NCI-H2227 treated with DMSO at 0.1 percent for 48 hours (cell line): Measurements from ENCODE around the gene SIM2.

Source experiments
- DNase-seq: peaks from one replicate; lab custom pipeline; 2025; lab: John Stamatoyannopoulos, UW

Gene SIM2

DNA sequence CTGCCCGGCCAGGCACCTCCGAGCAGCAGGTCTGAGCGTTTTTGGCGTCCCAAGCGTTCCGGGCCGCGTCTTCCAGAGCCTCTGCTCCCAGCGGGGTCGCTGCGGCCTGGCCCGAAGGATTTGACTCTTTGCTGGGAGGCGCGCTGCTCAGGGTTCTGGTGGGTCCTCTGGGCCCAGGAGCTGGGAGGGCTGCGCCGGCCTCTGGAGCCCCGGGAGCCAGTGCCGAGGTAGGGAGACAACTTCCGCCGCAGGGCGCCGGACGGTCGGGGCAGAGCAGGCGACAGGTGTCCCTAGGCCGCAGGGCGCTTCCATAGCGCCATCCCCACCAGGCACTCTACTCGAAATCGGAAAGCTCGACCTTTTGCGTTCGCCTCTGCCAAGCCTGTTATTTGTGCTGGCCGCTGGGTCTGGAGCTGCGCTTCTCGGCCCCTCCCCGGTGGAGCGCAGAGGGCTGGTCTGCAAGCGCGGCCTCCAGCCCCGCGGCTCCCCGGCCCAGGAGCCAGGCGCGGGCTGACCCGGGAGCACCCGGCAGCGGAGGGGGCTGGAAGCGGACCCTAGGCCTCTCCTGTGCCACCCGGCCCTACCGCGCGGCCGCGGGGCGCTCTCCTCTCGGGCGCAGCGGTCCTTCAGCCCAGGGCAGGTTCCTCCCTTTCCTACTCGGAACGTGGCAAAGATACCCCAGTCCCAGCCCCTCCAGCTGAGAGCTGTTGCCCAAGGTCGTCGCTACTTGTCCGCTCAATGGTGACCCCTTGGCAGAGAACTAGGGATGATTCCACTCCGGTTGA lies 2.2 kb downstream of the SIM2 start:
- DNase-seq, result no peak

DNA sequence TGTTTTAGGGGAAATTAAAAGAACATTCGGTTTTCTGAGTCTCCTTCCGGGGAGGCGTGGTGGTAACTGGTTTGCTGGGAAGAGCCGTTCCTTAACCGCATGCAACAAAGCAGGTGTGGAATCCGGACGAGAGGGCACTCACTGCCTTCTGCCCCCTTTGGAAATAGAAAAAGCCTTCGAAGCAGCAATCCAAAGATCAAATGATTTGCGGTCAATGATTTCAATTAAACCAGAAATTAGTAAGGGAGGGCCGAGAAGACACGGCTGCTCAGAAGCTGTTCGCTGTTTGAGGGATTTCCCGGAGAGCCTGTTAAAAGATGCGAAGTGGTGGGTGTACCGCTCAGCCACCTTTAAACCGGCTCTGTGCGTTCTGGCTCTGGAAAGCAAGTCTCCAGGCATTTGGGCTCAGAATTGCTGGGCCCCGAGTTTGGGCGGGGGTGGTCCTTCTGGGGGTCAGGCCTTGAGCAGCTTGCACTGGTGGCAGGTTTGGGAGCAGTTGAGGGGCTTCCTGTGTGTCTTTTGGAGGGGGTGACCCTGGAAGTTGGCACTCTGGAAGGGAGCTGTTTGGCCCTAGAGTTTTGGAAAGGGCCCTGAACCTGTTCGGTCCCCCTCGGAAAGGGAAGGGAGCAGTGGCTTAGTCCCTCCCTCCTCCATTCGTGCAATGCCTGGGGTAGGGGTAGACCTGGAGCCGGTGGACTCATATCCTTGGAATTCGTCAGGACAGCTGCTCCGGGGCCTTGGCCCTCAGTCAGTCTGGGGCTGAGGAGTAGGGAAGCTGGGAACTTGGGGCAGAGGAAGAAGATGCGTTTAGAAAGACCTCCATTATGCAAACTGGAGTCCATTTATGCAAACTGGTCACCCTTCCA lies 3.1 kb downstream of the SIM2 start:
- DNase-seq, result no peak

DNA sequence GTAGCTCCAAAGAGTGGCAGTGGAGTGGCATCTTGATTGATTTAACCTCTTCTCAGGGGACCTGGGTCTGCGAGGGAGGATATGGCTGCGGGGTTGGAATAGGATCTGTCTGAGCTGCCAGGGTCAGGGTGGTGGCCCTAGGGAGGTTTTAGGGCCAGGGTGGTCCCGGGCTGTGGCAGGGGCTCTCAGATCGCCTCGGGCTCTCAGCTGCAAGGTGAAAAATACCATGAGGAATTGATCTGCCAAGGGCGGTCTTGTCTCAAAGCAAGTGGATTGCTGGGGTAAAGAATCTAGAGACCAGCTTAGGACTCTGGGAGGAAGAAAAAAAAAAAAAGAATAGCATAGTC lies 3.7 kb downstream of the SIM2 start:
- DNase-seq, result no peak

DNA sequence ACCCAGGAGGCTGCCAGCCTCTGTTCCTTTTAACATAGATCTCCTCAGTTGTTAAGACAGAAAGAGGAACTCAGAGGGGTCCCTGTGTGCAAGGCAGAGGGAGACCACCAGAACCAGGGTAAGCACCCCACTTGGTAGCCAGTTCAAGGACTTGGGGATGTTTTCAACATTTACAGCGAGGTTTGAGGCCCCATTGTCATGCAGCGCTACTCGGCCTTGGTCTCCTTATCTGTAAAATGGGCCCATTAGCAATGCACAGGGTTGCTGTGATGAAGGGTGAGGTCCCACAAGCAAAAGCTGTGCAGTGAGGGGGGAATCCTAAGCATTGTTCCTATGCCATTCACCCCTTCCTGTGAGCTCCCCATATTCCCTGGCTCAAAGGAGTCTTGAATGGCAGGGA lies 4.2 kb downstream of the SIM2 start:
- no peak for DNase-seq

DNA sequence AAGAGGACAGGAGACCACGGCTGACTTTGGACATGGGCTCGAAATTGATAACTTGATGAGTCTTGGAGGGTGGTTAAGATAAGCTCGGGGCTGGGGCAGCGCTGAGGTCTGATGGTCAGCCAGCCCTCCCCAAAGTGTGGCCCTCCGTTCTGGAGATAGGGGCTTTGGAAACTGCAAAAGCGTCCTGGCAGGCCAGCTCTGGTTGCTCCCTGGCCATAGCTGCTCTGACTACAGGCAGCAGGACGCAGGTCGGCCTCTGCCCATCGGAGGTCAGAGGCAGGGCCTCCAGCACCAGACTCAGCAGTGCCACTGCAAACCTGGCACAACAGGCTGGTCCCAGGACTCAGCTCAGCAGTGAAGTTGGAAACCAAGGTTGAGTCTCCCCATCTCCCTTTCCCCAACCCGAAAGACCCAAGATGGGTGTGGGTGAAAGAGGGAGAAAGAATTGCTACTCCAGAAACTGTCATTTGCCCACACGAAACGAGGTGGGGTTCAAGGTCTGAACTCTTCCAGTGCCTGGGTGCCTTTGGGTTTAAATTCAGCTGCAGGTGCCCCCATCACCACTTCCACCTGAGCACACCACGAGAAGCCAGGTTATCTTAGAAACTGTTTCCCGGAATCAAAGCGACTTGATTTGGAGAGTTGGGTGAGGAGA lies 4.8 kb downstream of the SIM2 start:
- no peak for DNase-seq

DNA sequence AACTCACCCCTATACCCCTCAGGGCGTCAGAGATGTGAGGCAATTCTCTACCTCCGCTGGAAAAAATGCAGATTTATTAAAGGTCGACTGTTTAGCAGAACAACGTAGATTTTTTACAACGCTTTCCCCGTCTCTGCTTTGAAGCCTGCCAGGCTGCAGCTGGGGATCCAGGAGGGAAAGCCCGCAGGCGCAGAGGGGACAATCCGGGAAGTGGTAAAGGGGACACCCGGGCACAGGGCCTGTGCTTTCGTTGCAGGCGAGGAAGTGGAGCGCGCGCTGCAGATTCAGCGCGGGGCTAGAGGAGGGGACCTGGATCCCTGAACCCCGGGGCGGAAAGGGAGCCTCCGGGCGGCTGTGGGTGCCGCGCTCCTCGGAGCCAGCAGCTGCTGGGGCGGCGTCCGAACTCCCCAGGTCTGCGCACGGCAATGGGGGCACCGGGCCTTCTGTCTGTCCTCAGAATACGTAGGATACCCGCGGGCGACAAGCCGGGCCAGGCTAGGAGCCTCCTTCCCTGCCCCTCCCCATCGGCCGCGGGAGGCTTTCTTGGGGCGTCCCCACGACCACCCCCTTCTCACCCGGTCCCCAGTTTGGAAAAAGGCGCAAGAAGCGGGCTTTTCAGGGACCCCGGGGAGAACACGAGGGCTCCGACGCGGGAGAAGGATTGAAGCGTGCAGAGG lies 5.5 kb downstream of the SIM2 start:
- DNase-seq, result no peak

DNA sequence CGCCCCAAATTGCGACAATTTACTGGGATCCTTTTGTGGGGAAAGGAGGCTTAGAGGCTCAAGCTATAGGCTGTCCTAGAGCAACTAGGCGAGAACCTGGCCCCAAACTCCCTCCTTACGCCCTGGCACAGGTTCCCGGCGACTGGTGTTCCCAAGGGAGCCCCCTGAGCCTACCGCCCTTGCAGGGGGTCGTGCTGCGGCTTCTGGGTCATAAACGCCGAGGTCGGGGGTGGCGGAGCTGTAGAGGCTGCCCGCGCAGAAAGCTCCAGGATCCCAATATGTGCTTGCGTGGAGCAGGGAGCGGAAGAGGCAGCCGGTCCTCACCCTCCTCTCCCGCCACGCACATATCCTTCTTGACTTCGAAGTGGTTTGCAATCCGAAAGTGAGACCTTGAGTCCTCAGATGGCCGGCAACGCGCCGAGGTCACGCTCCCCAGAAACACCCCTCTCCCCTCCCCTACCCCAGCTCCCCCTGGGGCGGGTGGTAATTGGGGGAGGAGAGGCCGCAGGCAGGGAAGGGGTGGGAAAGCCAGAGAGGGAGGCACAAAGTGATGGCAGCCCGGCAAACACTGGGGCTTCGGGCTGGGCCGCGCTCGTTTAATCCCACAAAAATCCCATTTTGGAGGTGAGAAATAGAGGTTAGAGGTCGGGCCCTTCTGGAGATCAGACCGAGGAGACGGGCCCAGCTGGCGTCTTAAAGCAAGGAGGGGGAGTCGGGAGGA lies 6.2 kb downstream of the SIM2 start:
- DNase-seq, result no peak

DNA sequence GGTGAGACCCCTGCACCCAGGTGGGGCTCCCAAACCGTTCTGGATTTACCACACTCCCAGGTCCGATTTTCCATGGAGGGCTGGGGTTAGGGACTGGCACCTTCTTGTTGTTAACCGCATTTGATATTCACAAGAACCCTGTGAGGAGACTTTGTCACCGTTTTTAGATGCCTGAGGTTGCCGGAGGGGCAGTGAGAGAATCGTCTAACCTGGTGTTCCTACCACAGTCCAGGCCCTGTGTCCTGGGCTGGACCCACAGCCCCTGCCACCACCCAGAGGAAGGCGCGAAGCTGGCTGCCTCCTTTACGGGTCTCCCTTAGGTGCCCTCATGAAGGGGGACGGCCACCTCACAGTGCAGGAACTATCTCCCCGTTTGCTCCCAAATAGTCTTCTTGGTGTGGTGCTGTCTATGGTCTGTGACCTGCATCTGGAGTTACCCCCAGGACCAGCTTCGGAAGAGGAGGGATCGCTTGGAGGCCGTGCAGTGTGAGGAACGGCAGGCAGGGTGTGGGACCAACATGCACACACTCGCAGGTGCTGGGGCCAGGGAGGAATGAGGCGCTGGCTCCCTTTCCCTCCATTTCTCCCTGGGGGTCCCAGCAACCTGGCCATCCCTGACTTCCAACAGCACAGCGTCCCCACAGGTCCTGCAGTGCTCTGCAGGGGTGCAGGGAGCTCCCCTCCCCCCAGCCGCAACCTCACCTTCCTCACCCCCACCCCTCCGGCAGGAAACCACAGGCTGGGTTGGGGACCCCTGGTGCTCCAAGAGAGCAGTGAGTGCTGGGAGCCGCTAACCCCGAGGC lies 7.0 kb downstream of the SIM2 start:
- no peak for DNase-seq

DNA sequence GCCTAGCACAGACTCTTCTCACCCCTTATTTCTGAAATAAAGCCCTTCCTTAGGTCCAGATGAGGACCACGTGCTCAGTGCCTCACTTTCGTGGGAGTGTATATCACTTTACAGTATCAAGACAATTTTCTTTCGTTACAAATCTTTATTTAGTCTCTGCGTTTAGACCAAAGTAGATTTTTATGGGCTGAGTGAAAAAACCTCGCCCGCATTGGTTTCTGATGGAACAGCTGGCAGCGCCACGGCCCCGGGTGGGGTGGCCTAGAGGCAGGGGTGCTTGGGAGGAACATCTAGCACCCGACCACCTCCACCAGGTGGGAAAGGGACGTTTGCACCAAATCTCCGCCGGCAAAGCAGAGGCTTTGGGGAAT lies 7.6 kb downstream of the SIM2 start:
- no peak for DNase-seq

DNA sequence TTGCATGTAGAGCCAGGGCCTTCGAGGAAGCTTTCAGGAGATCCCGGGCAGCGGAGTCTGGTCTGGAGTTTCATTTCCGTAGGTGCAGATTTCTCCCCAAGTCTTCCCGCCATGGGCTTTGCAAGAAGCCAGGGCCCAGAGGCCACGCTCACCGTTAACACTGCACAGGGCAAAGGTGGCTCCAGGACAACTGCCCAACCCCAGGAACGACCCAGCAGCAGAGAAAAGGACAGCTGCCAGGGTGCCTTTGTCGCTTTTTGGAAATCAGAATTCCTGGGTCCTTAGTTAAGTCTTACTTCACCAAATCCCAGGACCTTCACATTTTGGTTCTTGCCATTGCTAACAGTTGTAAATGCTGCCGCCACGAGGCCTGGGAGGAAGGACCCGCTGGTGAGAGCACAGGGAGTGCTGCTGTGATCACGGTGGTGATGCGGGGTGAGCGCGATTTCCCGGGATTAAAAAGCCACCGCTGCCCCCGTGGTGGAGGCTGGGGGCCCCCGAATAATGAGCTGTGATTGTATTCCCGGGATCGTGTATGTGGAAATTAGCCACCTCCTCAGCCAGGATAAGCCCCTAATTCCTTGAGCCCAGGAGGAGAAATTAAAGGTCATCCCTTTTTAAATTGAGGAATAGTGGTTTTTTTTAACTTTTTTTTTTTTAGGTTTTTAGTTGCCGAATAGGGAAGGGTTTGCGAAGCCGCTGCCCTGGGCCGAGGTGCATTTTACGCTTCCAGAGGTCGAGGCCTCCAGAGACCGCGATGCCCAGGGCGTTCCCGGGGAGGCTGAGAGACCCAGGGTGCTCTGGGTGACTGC lies 8.2 kb downstream of the SIM2 start:
- no peak for DNase-seq

DNA sequence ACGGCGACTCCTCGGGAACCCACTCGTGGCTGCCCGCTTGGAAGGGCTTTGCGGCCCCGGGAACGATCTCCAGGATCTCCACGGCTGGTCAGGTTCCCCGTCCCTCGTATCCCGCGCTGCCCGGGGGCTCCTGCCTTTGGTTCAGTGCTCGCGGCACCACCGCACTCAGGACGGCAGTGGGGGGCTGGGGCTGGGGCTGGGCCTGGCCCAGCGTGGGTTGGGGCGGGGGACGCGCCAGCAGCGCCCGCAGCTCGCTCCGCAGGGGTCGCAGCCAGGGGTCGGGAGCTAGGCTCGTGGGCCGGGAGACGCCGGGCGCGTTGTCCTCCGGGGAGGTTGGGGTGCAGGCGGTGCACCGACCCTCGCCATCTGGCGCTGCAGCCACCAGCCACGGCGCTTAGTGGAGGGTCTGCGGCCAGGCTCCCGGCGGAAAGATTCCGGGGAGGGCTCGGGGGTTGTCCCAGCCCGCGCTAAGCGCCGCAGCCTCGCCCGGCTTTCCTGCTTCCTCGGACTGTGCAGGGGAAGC lies 8.9 kb downstream of the SIM2 start:
- DNase-seq, result no peak

DNA sequence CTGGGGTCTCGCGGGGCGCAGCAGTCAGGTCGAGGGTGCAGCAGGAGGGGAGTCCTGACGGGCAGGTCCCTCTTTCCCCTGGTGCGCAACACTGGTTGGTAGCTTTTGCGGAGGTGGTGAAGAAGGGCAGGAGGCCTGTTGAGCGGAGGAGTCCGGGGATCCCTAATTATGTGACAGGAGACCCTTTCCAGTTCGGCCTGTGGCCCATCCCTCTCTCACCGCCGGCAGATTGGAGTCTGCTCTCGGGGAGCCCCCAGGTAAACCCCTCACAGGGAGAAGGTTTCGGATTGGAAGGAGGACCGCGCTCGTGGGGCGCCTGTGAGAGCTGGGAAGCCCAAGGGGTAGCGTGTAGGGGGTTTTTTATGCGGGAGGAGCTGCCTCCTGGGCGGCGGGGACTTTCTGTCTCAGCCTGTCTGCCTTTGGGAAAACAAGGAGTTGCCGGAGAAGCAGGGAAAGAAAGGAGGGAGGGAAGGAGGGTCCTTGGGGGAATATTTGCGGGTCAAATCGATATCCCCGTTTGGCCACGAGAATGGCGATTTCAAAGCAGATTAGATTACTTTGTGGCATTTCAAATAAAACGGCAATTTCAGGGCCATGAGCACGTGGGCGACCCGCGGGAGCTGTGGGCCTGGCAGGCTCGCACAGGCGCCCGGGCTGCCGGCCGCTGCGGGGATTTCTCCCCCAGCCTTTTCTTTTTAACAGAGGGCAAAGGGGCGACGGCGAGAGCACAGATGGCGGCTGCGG lies 9.5 kb downstream of the SIM2 start:
- no peak for DNase-seq

DNA sequence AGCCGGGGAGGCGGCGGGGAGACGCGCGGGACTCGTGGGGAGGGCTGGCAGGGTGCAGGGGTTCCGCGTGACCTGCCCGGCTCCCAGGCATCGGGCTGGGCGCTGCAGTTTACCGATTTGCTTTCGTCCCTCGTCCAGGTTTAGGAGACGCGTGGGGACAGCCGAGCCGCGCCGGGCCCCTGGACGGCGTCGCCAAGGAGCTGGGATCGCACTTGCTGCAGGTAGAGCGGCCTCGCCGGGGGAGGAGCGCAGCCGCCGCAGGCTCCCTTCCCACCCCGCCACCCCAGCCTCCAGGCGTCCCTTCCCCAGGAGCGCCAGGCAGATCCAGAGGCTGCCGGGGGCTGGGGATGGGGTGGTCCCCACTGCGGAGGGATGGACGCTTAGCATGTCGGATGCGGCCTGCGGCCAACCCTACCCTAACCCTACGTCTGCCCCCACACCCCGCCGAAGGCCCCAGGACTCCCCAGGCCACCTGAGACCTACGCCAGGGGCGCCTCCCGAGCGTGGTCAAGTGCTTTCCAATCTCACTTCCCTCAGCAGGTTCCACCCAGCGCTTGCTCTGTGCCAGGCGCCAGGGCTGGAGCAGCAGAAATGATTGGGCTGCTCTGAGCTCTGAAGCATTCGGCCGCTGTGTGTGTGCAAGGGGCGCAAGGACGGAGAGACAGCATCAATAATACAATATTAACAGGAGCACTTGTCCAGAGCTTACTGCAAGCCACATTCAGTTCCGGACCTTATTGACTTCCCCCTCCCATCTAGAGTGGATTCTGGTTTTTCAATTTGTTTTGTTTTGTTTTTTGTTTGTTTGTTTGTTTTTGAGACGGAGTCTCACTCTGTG lies 10.3 kb downstream of the SIM2 start:
- no peak for DNase-seq

DNA sequence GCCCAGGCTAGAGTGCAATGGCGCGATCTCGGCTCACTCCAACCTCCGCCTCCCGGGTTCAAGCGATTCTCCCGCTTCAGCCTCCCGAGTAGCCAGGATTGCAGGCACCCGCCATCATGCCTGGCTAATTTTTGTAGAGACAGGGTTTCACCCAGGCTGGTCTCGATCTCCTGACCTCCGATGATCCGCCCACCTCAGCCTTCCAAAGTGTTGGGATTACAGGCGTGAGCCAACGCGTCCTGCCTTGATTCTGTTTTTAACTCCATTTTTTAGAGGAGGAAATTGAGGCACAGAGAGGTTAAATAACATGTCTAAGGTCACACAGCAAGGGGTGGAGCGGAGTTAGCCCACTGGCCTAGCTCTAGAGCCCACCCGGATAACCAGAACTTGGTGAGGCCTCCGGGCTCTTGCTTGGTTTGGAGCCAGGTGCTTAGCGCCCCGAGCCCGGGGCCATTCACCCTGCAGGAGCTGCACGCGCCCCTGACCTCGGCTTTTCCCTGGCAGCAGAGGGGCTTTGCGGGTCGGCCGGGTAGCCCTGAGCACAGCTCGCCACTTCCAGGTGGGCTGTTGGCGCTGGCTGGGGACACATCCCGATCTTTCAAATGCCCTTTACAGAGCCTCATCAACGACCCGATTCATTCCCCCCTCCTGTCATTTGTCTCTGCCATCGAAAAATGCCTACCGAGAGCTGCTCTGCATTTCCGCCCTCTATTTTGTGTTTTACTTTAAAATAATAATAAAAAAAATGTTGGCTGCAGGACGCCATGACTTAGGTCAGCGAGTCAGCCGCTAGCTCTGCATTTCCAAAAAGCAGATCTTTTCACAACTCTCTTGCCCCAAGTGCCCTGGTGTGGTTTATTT lies 11.2 kb downstream of the SIM2 start:
- DNase-seq, result no peak

DNA sequence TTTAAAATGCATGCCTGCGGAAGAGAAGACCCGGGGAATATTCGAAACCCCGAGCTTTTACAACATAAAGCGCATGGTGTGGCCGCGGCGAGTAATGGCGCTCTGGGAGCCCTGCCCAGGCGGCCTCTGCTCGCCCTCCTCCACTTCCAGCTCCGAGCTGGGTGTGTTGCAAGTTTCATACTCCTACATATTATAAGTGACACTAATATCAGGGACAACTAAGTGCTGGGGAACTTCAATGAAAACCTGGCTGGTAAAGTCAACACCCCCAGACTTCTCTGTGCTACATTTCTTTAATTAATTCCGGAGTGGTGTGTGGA lies 11.8 kb downstream of the SIM2 start:
- no peak for DNase-seq

DNA sequence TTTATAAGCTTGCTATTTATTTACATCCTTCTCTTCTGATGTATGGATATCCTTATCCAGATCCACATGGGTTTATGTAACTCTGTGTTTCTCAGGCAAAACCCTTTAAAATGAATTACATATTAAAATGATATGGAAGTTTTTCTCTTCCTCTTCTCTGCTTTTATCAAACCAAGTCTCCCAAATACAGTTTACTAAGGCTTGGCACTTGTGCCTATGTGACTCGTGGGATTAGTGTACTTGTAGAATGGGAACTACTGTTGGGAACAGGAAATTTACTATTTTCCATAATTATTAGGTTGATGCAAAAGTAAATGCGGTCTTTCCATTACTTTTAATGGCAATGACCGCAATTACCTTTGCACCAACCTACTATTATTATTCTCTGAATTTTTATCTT lies 14.8 kb downstream of the SIM2 start:
- no peak for DNase-seq

DNA sequence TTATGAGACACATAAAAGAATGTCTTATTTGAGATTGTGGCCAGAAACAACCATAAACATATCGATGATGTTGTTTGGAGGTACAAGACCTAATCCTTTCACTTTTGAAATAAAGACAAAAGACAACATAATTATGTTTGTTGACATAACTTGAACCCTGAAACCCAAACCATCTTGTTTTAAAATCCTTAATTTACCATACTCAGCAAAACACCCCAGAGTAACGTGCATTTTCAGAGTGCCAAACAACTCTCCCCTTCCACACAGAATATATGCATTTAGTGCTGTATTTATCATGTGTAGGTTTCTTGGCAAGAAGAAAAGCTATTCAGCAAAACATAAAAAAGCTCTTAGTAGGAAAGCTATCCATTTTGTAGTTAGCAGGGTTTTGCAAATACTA lies 17.5 kb downstream of the SIM2 start:
- DNase-seq, result no peak
